HEK293 (cell line): ENCODE results near the gene C16orf92.

ENCODE experiments used
- CTCF ChIP-seq: fragments of 450-650 bp; formaldehyde crosslinking; IDR thresholded peaks from 2 replicates; pipeline ENCODE4 v1.5.1; 2016; ENCODE audit warnings: missing biosample characterization, missing genetic modification characterization
- HOXA7 ChIP-seq: sonication (generic); formaldehyde crosslinking; IDR thresholded peaks from 2 replicates; pipeline ENCODE4 v1.8.1; 2022; ENCODE audit warnings: missing genetic modification reagents, borderline replicate concordance
- RBAK ChIP-seq: fragments of 450-650 bp; formaldehyde crosslinking; IDR thresholded peaks from 2 replicates; pipeline ENCODE4 v1.5.1; 2016; ENCODE audit warnings: missing biosample characterization, missing genetic modification characterization
- REST ChIP-seq: fragments of 450-650 bp; formaldehyde crosslinking; IDR thresholded peaks from 2 replicates; pipeline ENCODE4 v1.5.1; 2016; ENCODE audit warnings: missing biosample characterization, missing genetic modification characterization
- ZNF121 ChIP-seq: fragments of 450-650 bp; formaldehyde crosslinking; IDR thresholded peaks from 2 replicates; pipeline ENCODE4 v1.5.1; 2016; ENCODE audit warnings: missing biosample characterization, missing genetic modification characterization
- ZNF184 ChIP-seq: fragments of 450-650 bp; IDR thresholded peaks from 2 replicates; pipeline ENCODE4 v1.5.1; 2018; ENCODE audit warnings: missing biosample characterization, mild to moderate bottlenecking, missing genetic modification characterization
- ZNF692 ChIP-seq: fragments of 450-650 bp; formaldehyde crosslinking; IDR thresholded peaks from 2 replicates; pipeline ENCODE4 v1.5.1; 2016; ENCODE audit warnings: missing biosample characterization, missing genetic modification characterization

GRCh38 chr16:30030841-30031413 is 7.9 kb downstream of the C16orf92 start, which contains the start of gene TLCD3B:
- TF ChIP-seq ZNF121 (tag by site-specific recombination) (no peak), HOXA7 (CRISPR knock-in tag) (no peak), ZNF184 (no peak), CTCF (no peak), REST (tag by site-specific recombination) (no peak), RBAK (tag by site-specific recombination) (no peak), ZNF692 (tag by site-specific recombination) (no peak)
